ENCODE measurements around the gene TAF8.

- TF ChIP-seq FOXP2 (optimal IDR thresholded peaks at IDR 0.05; ENCODE audit: control extremely low read depth, extremely low read length, insufficient read depth) (no peak), EZH2 (IDR thresholded peaks at IDR 0.05) (no peak)
Observed at GRCh38 chr6:42083530-42083929, 33.2 kb downstream of the TAF8 start.

All from SK-N-MC (cell line).